Measurements from ENCODE around the gene PDE4A.

PDE4A gene

GRCh38 chr19:10516671-10517286, 96.4 kb downstream of the PDE4A start:
- no peak for DNase-seq

GRCh38 chr19:10517361-10517759, 97.0 kb downstream of the PDE4A start, which contains the start of gene S1PR5:
Gene S1PR5 (minus strand): TSS chr19:10517447. CDS start chr19:10515011, 2,436 bp downstream.
- no peak for DNase-seq

GRCh38 chr19:10517760-10518443, 97.6 kb downstream of the PDE4A start:
- no peak for DNase-seq

GRCh38 chr19:10518444-10519361, 98.4 kb downstream of the PDE4A start:
- no peak for DNase-seq
